Astrocyte (in vitro differentiated cells and primary cell): Measurements from ENCODE around the gene IER3.

Source experiments
- EZH2 ChIP-seq: IDR thresholded peaks from 2 replicates; pipeline ENCODE4 v1.6.1; 2012; ENCODE audit warnings: mild to moderate bottlenecking, low read length, inconsistent platforms; ENCODE audit not compliant: insufficient read depth
- TF ChIP-seq, protein P1 (sequence below): IDR thresholded peaks from 2 replicates; pipeline ENCODE4 v1.5.1; 2011; ENCODE audit warnings: low read depth, mild to moderate bottlenecking, inconsistent platforms, low read length, moderate library complexity; ENCODE audit not compliant: insufficient read depth

DNA sequence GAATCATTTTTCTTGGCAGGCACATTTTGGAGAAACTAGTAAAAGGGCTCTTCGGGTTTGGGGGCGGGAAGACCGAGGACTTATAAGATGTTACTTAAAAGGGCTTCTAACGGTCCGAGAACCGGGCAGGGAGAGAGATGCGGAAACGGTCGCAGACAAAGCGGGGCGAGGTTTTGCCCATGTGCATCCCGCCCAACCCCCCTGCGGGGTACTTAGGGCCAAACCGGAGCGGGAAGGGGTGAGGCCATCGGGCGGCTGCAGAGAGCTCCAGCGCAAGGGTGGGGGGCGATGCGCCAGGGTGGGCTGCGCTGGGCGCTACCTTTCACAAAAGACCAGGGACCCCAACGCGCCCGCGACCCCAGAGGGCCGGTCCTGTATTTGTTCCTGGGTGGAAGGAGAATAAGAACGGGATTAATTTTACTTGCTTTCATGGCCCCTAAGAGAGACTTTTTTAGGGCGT is 23.6 kb downstream of the IER3 start:
- TF ChIP-seq, protein P1, sequence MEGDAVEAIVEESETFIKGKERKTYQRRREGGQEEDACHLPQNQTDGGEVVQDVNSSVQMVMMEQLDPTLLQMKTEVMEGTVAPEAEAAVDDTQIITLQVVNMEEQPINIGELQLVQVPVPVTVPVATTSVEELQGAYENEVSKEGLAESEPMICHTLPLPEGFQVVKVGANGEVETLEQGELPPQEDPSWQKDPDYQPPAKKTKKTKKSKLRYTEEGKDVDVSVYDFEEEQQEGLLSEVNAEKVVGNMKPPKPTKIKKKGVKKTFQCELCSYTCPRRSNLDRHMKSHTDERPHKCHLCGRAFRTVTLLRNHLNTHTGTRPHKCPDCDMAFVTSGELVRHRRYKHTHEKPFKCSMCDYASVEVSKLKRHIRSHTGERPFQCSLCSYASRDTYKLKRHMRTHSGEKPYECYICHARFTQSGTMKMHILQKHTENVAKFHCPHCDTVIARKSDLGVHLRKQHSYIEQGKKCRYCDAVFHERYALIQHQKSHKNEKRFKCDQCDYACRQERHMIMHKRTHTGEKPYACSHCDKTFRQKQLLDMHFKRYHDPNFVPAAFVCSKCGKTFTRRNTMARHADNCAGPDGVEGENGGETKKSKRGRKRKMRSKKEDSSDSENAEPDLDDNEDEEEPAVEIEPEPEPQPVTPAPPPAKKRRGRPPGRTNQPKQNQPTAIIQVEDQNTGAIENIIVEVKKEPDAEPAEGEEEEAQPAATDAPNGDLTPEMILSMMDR = no peak
- TF ChIP-seq EZH2 = no peak
